GM11168 (cell line): ENCODE results near the gene IL31RA.
"Not testable (repeated sequence)": the region's sequence is repeated elsewhere in the genome, so short reads cannot be mapped to it uniquely, and the experiment has no call there.

Source experiments
- in situ Hi-C: fragments of 300-500 bp; cut with MboI; formaldehyde crosslinking; loops from one replicate; pipeline ENCODE4 v1.12.0; 2022; ENCODE audit warnings: low sequenced_read_pairs; ENCODE audit not compliant: unreplicated experiment

The IL31RA gene

GRCh38 chr5:55921617-55922016 is 70.5 kb downstream of the IL31RA start:
- in situ Hi-C loops = no loop called here

GRCh38 chr5:55923177-55923771 is 72.1 kb downstream of the IL31RA start:
- in situ Hi-C loops = no loop called here

GRCh38 chr5:55923865-55924500 is 72.8 kb downstream of the IL31RA start:
- in situ Hi-C loops = no loop called here

- in situ Hi-C loops = no loop called here
Measured at GRCh38 chr5:55924744-55925143, 73.6 kb downstream of the IL31RA start.

- in situ Hi-C loops = no loop called here
Measured at GRCh38 chr5:55925181-55925580, 74.0 kb downstream of the IL31RA start.

- in situ Hi-C loops = no loop called here
Measured at GRCh38 chr5:55925712-55926111, 74.6 kb downstream of the IL31RA start.

GRCh38 chr5:55926476-55926875 is 75.3 kb downstream of the IL31RA start:
- in situ Hi-C loops = no loop called here

GRCh38 chr5:55927861-55928655 is 76.9 kb downstream of the IL31RA start:
- in situ Hi-C loops = no loop called here

- in situ Hi-C loops = no loop called here
Measured at GRCh38 chr5:55929020-55929799, 78.1 kb downstream of the IL31RA start.

GRCh38 chr5:55932700-55933099 is 81.5 kb downstream of the IL31RA start:
- in situ Hi-C loops = no loop called here

- in situ Hi-C loops = no loop called here
Measured at GRCh38 chr5:55933377-55934114, 82.4 kb downstream of the IL31RA start.

GRCh38 chr5:55934115-55934613 is 83.0 kb downstream of the IL31RA start:
- in situ Hi-C loops = no loop called here

- in situ Hi-C loops = no loop called here
Measured at GRCh38 chr5:55934720-55935119, 83.6 kb downstream of the IL31RA start.

GRCh38 chr5:55935371-55935770 is 84.2 kb downstream of the IL31RA start:
- in situ Hi-C loops = no loop called here

- in situ Hi-C loops = no loop called here
Measured at GRCh38 chr5:55936100-55936693, 85.0 kb downstream of the IL31RA start.

GRCh38 chr5:55937598-55937997 is 86.4 kb downstream of the IL31RA start:
- in situ Hi-C loops = not testable (repeated sequence)

GRCh38 chr5:55941154-55941553 is 90.0 kb downstream of the IL31RA start:
- in situ Hi-C loops = loop anchor here (10.0 kb wide), 1 partner anchor 254 kb away; no protein-coding TSS in a partner anchor

GRCh38 chr5:55959208-55959607 is 108.1 kb downstream of the IL31RA start:
- in situ Hi-C loops = no loop called here

GRCh38 chr5:55960779-55961178 is 109.6 kb downstream of the IL31RA start:
- in situ Hi-C loops = no loop called here
